Endothelial cell (in vitro differentiated cells): Measurements from ENCODE around the gene SF3A1. TPM values are rescaled to one million over a fixed set of nuclear protein-coding genes. Genes with fewer than 3 reads are reported as not detected.

Source experiments
- DNase-seq: peaks from one replicate; pipeline ENCODE4 v3.0.0; 2021; ENCODE audit warnings: low spot score
- H3K27ac Mint-ChIP-seq: one replicate; pipeline ENCODE4 v1.8.0; 2021; ENCODE audit warnings: mixed read lengths, inconsistent platforms; ENCODE audit not compliant: unreplicated experiment
- H3K27me3 Mint-ChIP-seq: one replicate; pipeline ENCODE4 v1.8.0; 2021; ENCODE audit warnings: mild to moderate bottlenecking, moderate library complexity, mixed read lengths, inconsistent platforms; ENCODE audit not compliant: unreplicated experiment
- H3K36me3 Mint-ChIP-seq: one replicate; pipeline ENCODE4 v1.8.0; 2021; ENCODE audit warnings: mild to moderate bottlenecking, low read depth, mixed read lengths, inconsistent platforms; ENCODE audit not compliant: unreplicated experiment
- H3K4me1 Mint-ChIP-seq: one replicate; pipeline ENCODE4 v1.8.0; 2021; ENCODE audit warnings: mild to moderate bottlenecking, mixed read lengths, inconsistent platforms; ENCODE audit not compliant: unreplicated experiment
- H3K4me3 Mint-ChIP-seq: one replicate; pipeline ENCODE4 v1.8.0; 2021; ENCODE audit warnings: mild to moderate bottlenecking, mixed read lengths, inconsistent platforms; ENCODE audit not compliant: unreplicated experiment
- H3K9me3 Mint-ChIP-seq: one replicate; pipeline ENCODE4 v1.8.0; 2021; ENCODE audit warnings: mixed read lengths, inconsistent platforms; ENCODE audit not compliant: unreplicated experiment
- CTCF ChIP-seq: fragments of 200-600 bp; sonication (generic); IDR thresholded peaks from one replicate; pipeline ENCODE4 v1.5.0; 2021; ENCODE audit warnings: antibody characterized with exemption; ENCODE audit not compliant: unreplicated experiment
- total RNA-seq: library from RNA; stranded (reverse); fragmentation: NEBNext Ultra II Directional; extraction: Animal tissue kit (Norgen Biotek cat#: 25700); gene quantifications from one replicate; pipeline ENCODE4 v1.2.1, GENCODE V29; 2021; ENCODE audit not compliant: unreplicated experiment

The SF3A1 gene
- total RNA-seq, 1 donor from 2014 or later: 139 TPM

GRCh38 chr22:30397656-30398635, 41.3 kb upstream of the SF3A1 start:
- peaks cover 15% of the 10 kb centered on the region for H3K4me1 Mint-ChIP-seq
- no peak for TF ChIP-seq CTCF
- no peak overlapping the region for H3K27ac Mint-ChIP-seq
- H3K4me3 Mint-ChIP-seq: peak overlapping the region; percentile 76
- H3K27me3 Mint-ChIP-seq: peaks cover 14% of the 10 kb centered on the region
- H3K9me3 Mint-ChIP-seq: no peaks in the 10 kb centered on the region
- no peaks in the 10 kb centered on the region for H3K36me3 Mint-ChIP-seq
- DNase-seq: no peak

GRCh38 chr22:30396871-30397655, 40.4 kb upstream of the SF3A1 start, which contains the start of gene SEC14L2:
TSS of gene SEC14L2 (plus strand) at chr22:30397018. CDS start at chr22:30397117, 99 bp downstream.
- Mint-ChIP-seq H3K4me1 (peaks cover 17% of the 10 kb centered on the region), H3K4me3 (peak within 1 kb of the TSS; percentile 81), H3K36me3 (no peaks in the 10 kb centered on the region), H3K27me3 (peaks cover 14% of the 10 kb centered on the region), H3K27ac (no peak within 1 kb of the TSS), H3K9me3 (no peaks in the 10 kb centered on the region)
- TF ChIP-seq CTCF: no peak
- peak; percentile 41 for DNase-seq

GRCh38 chr22:30393885-30394284, 37.2 kb upstream of the SF3A1 start:
- Mint-ChIP-seq H3K4me3 (peak overlapping the region; percentile 31), H3K27ac (no peak overlapping the region), H3K4me1 (peaks cover 16% of the 10 kb centered on the region)

GRCh38 chr22:30393322-30393680, 36.6 kb upstream of the SF3A1 start:
- H3K4me3 Mint-ChIP-seq: no peak overlapping the region
- TF ChIP-seq CTCF: no peak
- DNase-seq: no peak
- peaks cover 13% of the 10 kb centered on the region for H3K4me1 Mint-ChIP-seq
- H3K9me3 Mint-ChIP-seq: no peaks in the 10 kb centered on the region
- no peak overlapping the region for H3K27ac Mint-ChIP-seq
- H3K36me3 Mint-ChIP-seq: no peaks in the 10 kb centered on the region
- H3K27me3 Mint-ChIP-seq: peaks cover 10% of the 10 kb centered on the region

More at GRCh38 chr22:30393885-30394284, 37.2 kb upstream of the SF3A1 start:
- TF ChIP-seq CTCF: no peak
- Mint-ChIP-seq H3K9me3 (no peaks in the 10 kb centered on the region), H3K36me3 (no peaks in the 10 kb centered on the region), H3K27me3 (peaks cover 10% of the 10 kb centered on the region)
- no peak for DNase-seq
